ENCODE results near the gene NAA16. TPM values are rescaled to one million over a fixed set of nuclear protein-coding genes. Genes with fewer than 3 reads are reported as not detected.

NAA16 gene
- total RNA-seq, 6 experiments from 2014 or later = 8.9 to 13.6 (median 10.2) TPM

DNA sequence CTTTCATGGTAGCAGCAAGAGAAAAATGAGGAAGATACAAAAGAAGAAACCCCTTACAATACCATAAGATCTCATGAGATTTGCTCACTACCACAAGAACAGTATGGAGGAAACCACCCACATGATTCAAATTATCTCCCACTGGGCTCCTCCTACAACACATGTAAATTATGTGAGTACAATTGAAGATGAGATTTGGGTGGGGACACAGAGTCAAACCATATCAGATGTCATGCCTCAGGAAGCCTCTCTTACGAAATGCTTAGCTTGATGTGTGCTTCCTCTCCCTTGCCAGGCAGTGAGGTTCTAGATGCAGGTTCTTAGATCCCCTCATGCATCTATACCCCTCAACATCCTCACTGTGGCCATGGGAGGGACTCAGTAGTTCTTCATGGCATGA lies 83.1 kb downstream of the NAA16 start:
- Mint-ChIP-seq H3K4me3 (no peak overlapping the region), H3K9me3 (no peaks in the 10 kb centered on the region), H3K36me3 (ENCODE audit: low read depth) (no peaks in the 10 kb centered on the region), H3K4me1 (ENCODE audit: low read depth) (peaks cover 7% of the 10 kb centered on the region), H3K27me3 (ENCODE audit: insufficient read depth) (peaks cover 9% of the 10 kb centered on the region), H3K27ac (no peak overlapping the region)
- no peak for DNase-seq
- no peak for TF ChIP-seq CTCF (IDR thresholded peaks at IDR 0.05)

GRCh38 chr13:41398494-41399170 lies 87.6 kb downstream of the NAA16 start:
- peak; percentile 11 for DNase-seq
- H3K27me3 Mint-ChIP-seq (ENCODE audit: insufficient read depth) = peaks cover 2% of the 10 kb centered on the region; the same call in 1 of the 2 replicates
- no peak overlapping the region for H3K27ac Mint-ChIP-seq

GRCh38 chr13:41401366-41401765 lies 90.3 kb downstream of the NAA16 start:
- Mint-ChIP-seq H3K9me3 (no peaks in the 10 kb centered on the region), H3K27ac (no peak overlapping the region), H3K4me1 (ENCODE audit: low read depth) (peaks cover 7% of the 10 kb centered on the region), H3K36me3 (ENCODE audit: low read depth) (no peaks in the 10 kb centered on the region), H3K27me3 (ENCODE audit: insufficient read depth) (peaks cover 1% of the 10 kb centered on the region; the same call in 1 of the 2 replicates), H3K4me3 (no peak overlapping the region)
- TF ChIP-seq CTCF (IDR thresholded peaks at IDR 0.05) = no peak
- DNase-seq = no peak

More at GRCh38 chr13:41398494-41399170, 87.6 kb downstream of the NAA16 start:
- Mint-ChIP-seq H3K4me1 (ENCODE audit: low read depth) (peaks cover 7% of the 10 kb centered on the region), H3K4me3 (no peak overlapping the region; the same call in 1 of the 2 replicates), H3K9me3 (no peaks in the 10 kb centered on the region), H3K36me3 (ENCODE audit: low read depth) (no peaks in the 10 kb centered on the region)
- TF ChIP-seq CTCF (IDR thresholded peaks at IDR 0.05) = no peak

DNA sequence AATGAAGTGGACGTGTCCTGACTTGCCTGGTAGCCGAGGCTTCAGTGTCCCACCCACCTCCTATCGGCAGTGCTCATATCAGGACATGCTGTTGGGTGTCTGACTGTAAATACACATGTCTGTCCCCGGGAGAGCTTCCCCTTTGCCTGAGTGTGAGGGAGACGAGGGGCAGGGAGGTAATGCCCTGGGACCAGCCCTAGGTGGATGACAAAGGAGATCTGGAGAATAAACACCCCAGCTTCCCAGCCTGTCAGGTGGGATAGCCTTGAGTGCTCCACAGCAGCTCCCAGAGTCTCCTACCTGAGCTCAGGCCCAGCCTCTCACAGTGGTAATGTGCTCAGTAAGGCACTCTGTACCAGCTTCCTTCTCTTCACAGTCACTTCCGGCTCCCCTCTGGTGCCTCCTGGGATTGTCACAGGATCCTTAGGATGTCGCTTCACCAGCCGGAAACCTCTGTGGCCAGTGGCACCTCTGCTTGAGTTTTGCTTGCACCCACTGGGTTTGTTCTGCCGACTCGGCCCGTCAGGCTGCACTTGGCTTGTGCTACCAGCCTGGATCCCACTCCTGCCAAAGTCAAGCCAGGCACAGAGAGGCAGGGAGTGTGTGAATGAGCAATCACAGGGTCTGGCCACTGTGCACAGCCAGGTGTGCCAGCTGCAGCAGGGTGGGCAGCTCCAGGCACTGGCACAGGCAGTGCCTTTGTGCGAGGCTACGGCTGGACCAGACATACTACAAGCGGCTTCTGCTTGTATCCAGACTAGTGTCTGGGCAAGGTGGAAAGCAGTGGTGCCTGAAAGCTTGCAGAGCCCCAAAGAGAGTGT lies 91.8 kb downstream of the NAA16 start:
- H3K36me3 Mint-ChIP-seq (ENCODE audit: low read depth) = no peaks in the 10 kb centered on the region
- no peak overlapping the region for H3K4me3 Mint-ChIP-seq
- no peak for DNase-seq
- no peak for TF ChIP-seq CTCF (IDR thresholded peaks at IDR 0.05)
- H3K27ac Mint-ChIP-seq = no peak overlapping the region
- H3K27me3 Mint-ChIP-seq (ENCODE audit: insufficient read depth) = peaks cover 1% of the 10 kb centered on the region; the same call in 1 of the 2 replicates
- H3K4me1 Mint-ChIP-seq (ENCODE audit: low read depth) = peaks cover 7% of the 10 kb centered on the region
- H3K9me3 Mint-ChIP-seq = no peaks in the 10 kb centered on the region

DNA sequence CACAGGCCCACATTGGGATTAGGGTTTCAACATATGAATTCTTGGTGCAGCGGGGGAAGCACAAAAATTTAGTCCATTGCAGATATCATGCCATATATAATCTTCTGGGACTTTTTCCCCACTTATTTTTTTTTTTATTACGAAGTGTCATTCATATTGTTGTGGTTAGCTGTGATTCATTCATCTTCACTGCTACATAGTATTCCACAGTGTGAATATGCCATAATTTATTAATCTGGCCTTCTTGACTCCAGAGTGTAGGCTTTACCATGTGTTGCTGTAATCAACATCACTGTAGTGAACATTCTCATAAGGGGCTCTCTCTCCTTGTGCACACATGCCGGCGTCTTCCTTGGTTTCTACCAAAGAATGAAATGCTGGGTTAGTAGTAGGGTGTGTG lies 92.9 kb downstream of the NAA16 start:
- H3K36me3 Mint-ChIP-seq (ENCODE audit: low read depth) = no peaks in the 10 kb centered on the region
- no peaks in the 10 kb centered on the region for H3K9me3 Mint-ChIP-seq
- H3K27me3 Mint-ChIP-seq (ENCODE audit: insufficient read depth) = peaks cover 1% of the 10 kb centered on the region; the same call in 1 of the 2 replicates
- no peak overlapping the region for H3K27ac Mint-ChIP-seq
- TF ChIP-seq CTCF (IDR thresholded peaks at IDR 0.05) = no peak
- no peak for DNase-seq
- peaks cover 7% of the 10 kb centered on the region for H3K4me1 Mint-ChIP-seq (ENCODE audit: low read depth)
- no peak overlapping the region for H3K4me3 Mint-ChIP-seq

All from HFFc6 (cell line).